ENCODE results near the gene SSNA1.
A peak's percentile ranks its signal among the peaks of the same experiment; 100 is the strongest.

The SSNA1 gene

DNA sequence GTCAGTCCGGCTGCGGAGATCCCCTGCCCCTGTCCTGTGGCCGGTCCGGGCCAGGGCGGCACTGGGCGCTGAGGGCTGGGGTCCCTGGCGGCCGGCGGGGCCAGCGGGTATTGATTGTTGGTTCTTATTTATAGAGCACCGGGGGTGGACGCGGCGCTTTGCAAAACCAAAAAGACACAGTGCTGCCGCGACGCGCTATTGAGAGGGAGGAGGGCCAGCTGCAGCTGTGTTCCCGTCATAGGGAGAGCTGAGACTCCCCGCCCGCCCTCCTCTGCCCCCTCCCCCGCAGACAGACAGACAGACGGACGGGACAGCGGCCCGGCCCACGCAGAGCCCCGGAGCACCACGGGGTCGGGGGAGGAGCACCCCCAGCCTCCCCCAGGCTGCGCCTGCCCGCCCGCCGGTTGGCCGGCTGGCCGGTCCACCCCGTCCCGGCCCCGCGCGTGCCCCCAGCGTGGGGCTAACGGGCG lies 21.2 kb upstream of the SSNA1 start:
- peaks cover 36% of the 10 kb centered on the region for H3K4me1 ChIP-seq (ENCODE audit: insufficient read depth, insufficient read length)

DNA sequence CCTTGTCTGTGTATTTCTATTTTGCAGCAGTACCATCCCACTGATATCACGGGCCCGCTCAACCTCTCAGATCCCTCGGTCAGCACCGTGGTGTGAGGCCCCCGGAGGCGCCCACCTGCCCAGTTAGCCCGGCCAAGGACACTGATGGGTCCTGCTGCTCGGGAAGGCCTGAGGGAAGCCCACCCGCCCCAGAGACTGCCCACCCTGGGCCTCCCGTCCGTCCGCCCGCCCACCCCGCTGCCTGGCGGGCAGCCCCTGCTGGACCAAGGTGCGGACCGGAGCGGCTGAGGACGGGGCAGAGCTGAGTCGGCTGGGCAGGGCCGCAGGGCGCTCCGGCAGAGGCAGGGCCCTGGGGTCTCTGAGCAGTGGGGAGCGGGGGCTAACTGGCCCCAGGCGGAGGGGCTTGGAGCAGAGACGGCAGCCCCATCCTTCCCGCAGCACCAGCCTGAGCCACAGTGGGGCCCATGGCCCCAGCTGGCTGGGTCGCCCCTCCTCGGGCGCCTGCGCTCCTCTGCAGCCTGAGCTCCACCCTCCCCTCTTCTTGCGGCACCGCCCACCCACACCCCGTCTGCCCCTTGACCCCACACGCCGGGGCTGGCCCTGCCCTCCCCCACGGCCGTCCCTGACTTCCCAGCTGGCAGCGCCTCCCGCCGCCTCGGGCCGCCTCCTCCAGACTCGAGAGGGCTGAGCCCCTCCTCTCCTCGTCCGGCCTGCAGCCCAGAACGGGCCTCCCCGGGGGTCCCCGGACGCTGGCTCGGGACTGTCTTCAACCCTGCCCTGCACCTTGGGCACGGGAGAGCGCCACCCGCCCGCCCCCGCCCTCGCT lies 20.5 kb upstream of the SSNA1 start:
- H3K4me3 ChIP-seq (ENCODE audit: insufficient read length, low read depth) = peak overlapping the region; percentile 4
- peak; percentile 44 for TF ChIP-seq SUZ12 (IDR thresholded peaks at IDR 0.05; ENCODE audit: extremely low read depth, insufficient read depth, insufficient read length)
- TF ChIP-seq YY1 (IDR thresholded peaks at IDR 0.05; ENCODE audit: insufficient read depth, insufficient read length) = no peak
- H3K36me3 ChIP-seq (ENCODE audit: insufficient read depth, insufficient read length, low read length) = no peaks in the 10 kb centered on the region
- peak overlapping the region; percentile 85 for H3K9ac ChIP-seq (ENCODE audit: insufficient read length, low read depth)
- H3K4me1 ChIP-seq (ENCODE audit: insufficient read depth, insufficient read length) = peaks cover 33% of the 10 kb centered on the region
- no peaks in the 10 kb centered on the region for H3K9me3 ChIP-seq (ENCODE audit: insufficient read depth, low read length)
- H3K27me3 ChIP-seq (ENCODE audit: insufficient read depth, insufficient read length) = peaks cover 89% of the 10 kb centered on the region
- DNase-seq (ENCODE audit: low read depth, low spot score) = no peak

More for the DNA sequence above, 21.2 kb upstream of the SSNA1 start:
- no peak for DNase-seq (ENCODE audit: low read depth, low spot score)
- Histone ChIP-seq H3K9me3 (ENCODE audit: insufficient read depth, low read length) (no peaks in the 10 kb centered on the region), H3K36me3 (ENCODE audit: insufficient read depth, insufficient read length, low read length) (no peaks in the 10 kb centered on the region), H3K4me3 (ENCODE audit: insufficient read length, low read depth) (peak overlapping the region; percentile 4), H3K9ac (ENCODE audit: insufficient read length, low read depth) (peak overlapping the region; percentile 79), H3K27me3 (ENCODE audit: insufficient read depth, insufficient read length) (peaks cover 95% of the 10 kb centered on the region)
- TF ChIP-seq ZNF274 (IDR thresholded peaks at IDR 0.05; ENCODE audit: low read depth, low read length) = no peak
- no peak for TF ChIP-seq YY1 (IDR thresholded peaks at IDR 0.05; ENCODE audit: insufficient read depth, insufficient read length)

DNA sequence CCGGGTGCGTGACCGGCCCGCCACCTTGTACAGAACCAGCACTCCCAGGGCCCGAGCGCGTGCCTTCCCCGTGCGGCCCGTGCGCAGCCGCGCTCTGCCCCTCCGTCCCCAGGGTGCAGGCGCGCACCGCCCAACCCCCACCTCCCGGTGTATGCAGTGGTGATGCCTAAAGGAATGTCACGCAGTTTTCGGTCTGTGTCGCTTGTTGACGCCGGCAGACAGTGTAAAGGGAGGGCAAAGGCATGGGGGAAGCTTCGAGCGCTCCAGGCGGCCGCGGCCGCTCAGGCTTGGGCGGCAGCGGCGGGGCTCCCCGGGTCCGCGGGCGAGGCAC lies 19.9 kb upstream of the SSNA1 start:
- Histone ChIP-seq H3K9ac (ENCODE audit: insufficient read length, low read depth) (peak overlapping the region; percentile 85), H3K4me1 (ENCODE audit: insufficient read depth, insufficient read length) (peaks cover 31% of the 10 kb centered on the region), H3K9me3 (ENCODE audit: insufficient read depth, low read length) (no peaks in the 10 kb centered on the region), H3K4me3 (ENCODE audit: insufficient read length, low read depth) (peak overlapping the region; percentile 60), H3K36me3 (ENCODE audit: insufficient read depth, insufficient read length, low read length) (no peaks in the 10 kb centered on the region), H3K27me3 (ENCODE audit: insufficient read depth, insufficient read length) (peaks cover 84% of the 10 kb centered on the region)
- TF ChIP-seq YY1 (IDR thresholded peaks at IDR 0.05; ENCODE audit: insufficient read depth, insufficient read length) (no peak), ZNF274 (IDR thresholded peaks at IDR 0.05; ENCODE audit: low read depth, low read length) (no peak), SUZ12 (IDR thresholded peaks at IDR 0.05; ENCODE audit: extremely low read depth, insufficient read depth, insufficient read length) (no peak)
- DNase-seq (ENCODE audit: low read depth, low spot score) = no peak

DNA sequence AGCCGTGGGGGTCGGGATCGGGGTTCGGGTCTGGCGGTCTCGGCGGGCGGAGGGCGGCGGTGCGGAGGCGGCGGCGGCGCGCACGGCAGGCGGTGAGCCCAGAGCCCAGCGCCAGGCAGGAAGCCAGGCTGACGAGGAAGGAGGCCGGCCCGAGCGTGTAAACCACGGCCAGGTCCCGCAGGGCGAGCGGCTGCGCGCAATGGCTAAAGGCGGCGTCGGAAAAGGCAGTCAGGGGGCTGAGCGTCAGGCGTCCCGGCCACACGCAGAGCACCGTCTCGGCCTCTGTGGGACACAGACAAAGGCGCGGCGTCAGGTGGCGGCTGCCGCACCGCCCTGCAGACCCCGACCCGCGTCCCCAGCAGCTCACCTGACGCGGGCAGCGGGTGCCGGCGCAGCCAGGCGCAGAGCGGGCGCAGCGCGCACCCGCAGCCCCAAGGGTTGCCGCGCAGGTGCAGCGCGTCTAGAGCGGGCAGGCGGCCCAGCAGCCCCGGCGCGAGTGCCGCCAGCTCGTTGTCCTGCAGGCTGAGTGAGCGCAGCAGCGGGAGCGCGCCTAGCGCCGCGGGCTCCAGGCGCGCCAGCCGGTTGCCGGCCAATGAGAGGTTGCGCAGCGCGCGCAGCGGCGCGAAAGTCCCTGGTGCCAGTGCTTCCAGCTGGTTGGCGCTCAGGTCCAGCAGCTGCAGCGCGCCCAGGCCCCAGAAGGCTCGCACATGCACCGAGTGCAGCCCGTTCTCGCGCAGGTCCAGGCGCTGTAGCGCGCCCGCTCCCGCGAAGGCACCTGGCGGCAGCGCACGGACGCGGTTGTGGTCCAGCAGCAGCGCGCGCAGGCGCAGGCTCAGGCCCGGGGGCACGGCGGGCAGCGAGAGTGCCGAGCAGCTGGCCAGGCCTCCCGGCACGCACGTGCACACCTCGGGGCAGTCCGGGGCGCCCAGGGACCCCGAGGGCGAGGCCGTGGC lies 19.3 kb upstream of the SSNA1 start:
- Histone ChIP-seq H3K27me3 (ENCODE audit: insufficient read depth, insufficient read length) (peaks cover 78% of the 10 kb centered on the region), H3K9me3 (ENCODE audit: insufficient read depth, low read length) (no peaks in the 10 kb centered on the region), H3K36me3 (ENCODE audit: insufficient read depth, insufficient read length, low read length) (peaks cover 3% of the 10 kb centered on the region), H3K9ac (ENCODE audit: insufficient read length, low read depth) (peak overlapping the region; percentile 85), H3K4me1 (ENCODE audit: insufficient read depth, insufficient read length) (peaks cover 29% of the 10 kb centered on the region), H3K4me3 (ENCODE audit: insufficient read length, low read depth) (peak overlapping the region; percentile 60)
- TF ChIP-seq SUZ12 (IDR thresholded peaks at IDR 0.05; ENCODE audit: extremely low read depth, insufficient read depth, insufficient read length) (peak; percentile 45), ZNF274 (IDR thresholded peaks at IDR 0.05; ENCODE audit: low read depth, low read length) (no peak)
- peak; percentile 54 for DNase-seq (ENCODE audit: low read depth, low spot score)

DNA sequence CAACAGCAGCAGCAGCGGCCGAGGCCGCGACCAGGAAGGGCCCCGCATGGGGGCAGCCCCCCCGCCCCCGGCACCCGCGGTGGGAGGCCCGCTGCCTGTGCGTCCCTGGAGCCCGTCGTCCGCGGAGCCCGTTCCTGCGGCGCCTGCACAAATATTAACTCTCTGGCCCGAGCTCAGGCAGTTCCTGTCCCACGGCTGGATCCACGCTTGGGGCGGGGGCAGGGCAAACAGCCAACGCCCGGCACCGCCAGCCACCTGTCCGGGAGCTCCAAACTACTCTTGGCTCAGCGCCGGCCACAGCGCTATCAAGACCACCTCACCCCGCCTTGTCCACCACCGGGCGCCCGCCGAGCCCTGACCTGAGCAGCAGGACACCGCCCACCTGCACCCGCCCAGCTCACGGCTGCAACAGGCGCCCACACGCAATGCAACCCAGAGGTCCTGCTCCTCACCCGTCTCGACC lies 18.5 kb upstream of the SSNA1 start, which contains the start of gene LRRC26:
LRRC26 (minus strand) TSS at position 156 of the 463 bp plus-strand sequence; CDS start at position 48, 108 bp downstream.
- TF ChIP-seq YY1 (IDR thresholded peaks at IDR 0.05; ENCODE audit: insufficient read depth, insufficient read length) = no peak
- no peak for TF ChIP-seq SUZ12 (IDR thresholded peaks at IDR 0.05; ENCODE audit: extremely low read depth, insufficient read depth, insufficient read length)
- no peak for TF ChIP-seq ZNF274 (IDR thresholded peaks at IDR 0.05; ENCODE audit: low read depth, low read length)
- H3K36me3 ChIP-seq (ENCODE audit: insufficient read depth, insufficient read length, low read length) = peaks cover 8% of the 10 kb centered on the region
- H3K9me3 ChIP-seq (ENCODE audit: insufficient read depth, low read length) = no peaks in the 10 kb centered on the region
- peaks cover 70% of the 10 kb centered on the region for H3K27me3 ChIP-seq (ENCODE audit: insufficient read depth, insufficient read length)
- H3K4me1 ChIP-seq (ENCODE audit: insufficient read depth, insufficient read length) = peaks cover 28% of the 10 kb centered on the region
- no peak for DNase-seq (ENCODE audit: low read depth, low spot score)
- peak within 1 kb of the TSS; percentile 85 for H3K9ac ChIP-seq (ENCODE audit: insufficient read length, low read depth)
- peak within 1 kb of the TSS; percentile 60 for H3K4me3 ChIP-seq (ENCODE audit: insufficient read length, low read depth)

DNA sequence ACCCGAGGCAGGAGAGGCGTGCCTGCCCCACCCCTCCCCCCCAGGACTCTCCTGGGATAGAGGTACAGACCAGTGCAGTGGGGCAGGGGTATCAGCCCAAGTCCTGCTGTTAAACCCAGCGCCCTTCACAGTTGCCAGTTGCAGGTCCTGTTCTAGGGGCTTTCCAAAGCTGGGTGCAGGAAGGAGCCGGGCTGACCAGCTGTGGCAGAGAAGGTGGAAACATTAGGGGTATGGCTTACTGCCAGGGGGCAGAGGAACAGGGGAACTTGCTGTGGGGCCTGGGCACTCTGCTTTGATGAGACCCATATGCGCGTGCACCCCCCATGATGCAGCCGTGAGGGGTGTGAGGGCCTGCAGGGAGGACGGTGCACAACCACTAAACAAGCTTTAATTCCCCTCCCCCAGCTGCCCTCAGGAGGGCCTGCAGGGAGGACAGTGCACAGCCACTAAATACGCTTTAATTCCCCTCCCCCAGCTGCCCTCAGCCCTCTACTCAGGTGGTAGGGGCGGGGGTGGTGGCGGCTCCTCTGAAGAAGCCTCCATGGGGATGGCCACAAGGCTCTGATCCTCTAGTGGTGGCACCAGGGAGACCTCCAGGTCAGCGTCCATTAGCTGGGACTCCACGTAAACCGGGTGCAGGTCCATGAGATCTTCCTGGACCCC lies 17.9 kb upstream of the SSNA1 start:
- Histone ChIP-seq H3K9me3 (ENCODE audit: insufficient read depth, low read length) (no peaks in the 10 kb centered on the region), H3K4me3 (ENCODE audit: insufficient read length, low read depth) (no peak overlapping the region), H3K27me3 (ENCODE audit: insufficient read depth, insufficient read length) (peaks cover 63% of the 10 kb centered on the region), H3K9ac (ENCODE audit: insufficient read length, low read depth) (peak overlapping the region; percentile 85), H3K36me3 (ENCODE audit: insufficient read depth, insufficient read length, low read length) (peaks cover 9% of the 10 kb centered on the region), H3K4me1 (ENCODE audit: insufficient read depth, insufficient read length) (peaks cover 28% of the 10 kb centered on the region)
- no peak for DNase-seq (ENCODE audit: low read depth, low spot score)
- TF ChIP-seq ZNF274 (IDR thresholded peaks at IDR 0.05; ENCODE audit: low read depth, low read length) (no peak), SUZ12 (IDR thresholded peaks at IDR 0.05; ENCODE audit: extremely low read depth, insufficient read depth, insufficient read length) (no peak), YY1 (IDR thresholded peaks at IDR 0.05; ENCODE audit: insufficient read depth, insufficient read length) (no peak)
